Breast epithelium (tissue), 3 donors: Measurements from ENCODE around the gene ANKRD42.

Experiments used
- POLR2A ChIP-seq: fragments of 450-650 bp; IDR thresholded peaks from one replicate; pipeline ENCODE4 v1.6.1; 2016; ENCODE audit warnings: antibody characterized with exemption, mild to moderate bottlenecking, moderate library complexity
- POLR2AphosphoS5 ChIP-seq, 3 donors: sonication (generic); formaldehyde crosslinking; IDR thresholded peaks; one replicate each; pipeline ENCODE4 v1.6.1; 2017; ENCODE audit warnings: antibody characterized with exemption in 3 of 3

- TF ChIP-seq POLR2A, result no peak
- peak; percentile 53 to 70 (median 56) for TF ChIP-seq POLR2AphosphoS5 (IDR thresholded peaks at IDR 0.05)
Observed at GRCh38 chr11:83157594-83158356, 35.7 kb upstream of the ANKRD42 start.
